Measurements from ENCODE around the gene C1QTNF7.

The C1QTNF7 gene

DNA sequence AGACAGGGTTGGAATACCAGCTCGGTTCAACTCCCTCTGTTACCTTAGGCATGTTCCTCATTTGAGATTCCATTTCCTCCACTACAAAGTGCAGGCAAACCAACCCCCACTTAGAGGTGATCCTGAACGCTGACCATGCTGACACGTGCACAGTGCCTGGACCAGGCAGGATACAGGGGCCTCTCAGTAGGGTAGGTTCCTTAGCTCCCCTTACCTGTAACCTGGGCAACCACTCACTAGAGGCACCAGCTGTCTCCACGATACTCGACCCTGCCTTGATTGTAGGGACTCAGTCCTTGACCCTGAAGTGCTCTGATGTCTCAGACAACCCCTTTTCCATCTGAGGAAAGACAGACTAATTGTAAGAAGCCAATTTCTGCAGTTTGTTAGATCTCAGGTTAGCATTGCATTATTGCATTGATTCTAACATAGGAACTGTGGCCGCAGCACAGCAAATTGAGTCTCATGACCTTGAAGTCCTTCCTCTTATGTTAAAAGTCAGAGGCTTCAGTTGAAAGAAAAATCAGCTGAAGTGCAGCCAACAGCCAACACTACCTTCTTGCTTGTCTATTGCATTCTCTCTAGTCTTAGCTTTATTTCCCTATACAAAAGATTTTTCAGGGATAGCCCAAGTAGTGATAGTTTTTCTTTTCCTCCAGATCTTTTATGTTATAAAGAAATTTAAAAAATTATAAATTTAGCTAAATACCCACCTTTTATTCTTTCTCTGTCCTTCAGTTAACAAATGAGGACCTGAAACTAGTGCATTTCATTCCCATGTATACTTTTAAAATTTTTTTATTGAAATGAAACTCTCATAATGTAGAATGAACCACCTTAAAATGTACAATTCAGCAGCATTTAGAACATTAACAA lies 11.2 kb upstream of the C1QTNF7 start:
- TF ChIP-seq, protein P1, sequence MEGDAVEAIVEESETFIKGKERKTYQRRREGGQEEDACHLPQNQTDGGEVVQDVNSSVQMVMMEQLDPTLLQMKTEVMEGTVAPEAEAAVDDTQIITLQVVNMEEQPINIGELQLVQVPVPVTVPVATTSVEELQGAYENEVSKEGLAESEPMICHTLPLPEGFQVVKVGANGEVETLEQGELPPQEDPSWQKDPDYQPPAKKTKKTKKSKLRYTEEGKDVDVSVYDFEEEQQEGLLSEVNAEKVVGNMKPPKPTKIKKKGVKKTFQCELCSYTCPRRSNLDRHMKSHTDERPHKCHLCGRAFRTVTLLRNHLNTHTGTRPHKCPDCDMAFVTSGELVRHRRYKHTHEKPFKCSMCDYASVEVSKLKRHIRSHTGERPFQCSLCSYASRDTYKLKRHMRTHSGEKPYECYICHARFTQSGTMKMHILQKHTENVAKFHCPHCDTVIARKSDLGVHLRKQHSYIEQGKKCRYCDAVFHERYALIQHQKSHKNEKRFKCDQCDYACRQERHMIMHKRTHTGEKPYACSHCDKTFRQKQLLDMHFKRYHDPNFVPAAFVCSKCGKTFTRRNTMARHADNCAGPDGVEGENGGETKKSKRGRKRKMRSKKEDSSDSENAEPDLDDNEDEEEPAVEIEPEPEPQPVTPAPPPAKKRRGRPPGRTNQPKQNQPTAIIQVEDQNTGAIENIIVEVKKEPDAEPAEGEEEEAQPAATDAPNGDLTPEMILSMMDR (IDR thresholded peaks at IDR 0.05; ENCODE audit: low read depth, low read length), result no peak
- no peaks in the 10 kb centered on the region; the same call in 1 of the 2 replicates for H3K27me3 ChIP-seq
- DNase-seq, result no peak
- no peak overlapping the region for H3K4me3 ChIP-seq (ENCODE audit: low read depth, low read length)
- H3K36me3 ChIP-seq, result no peaks in the 10 kb centered on the region
- H3K4me1 ChIP-seq, result no peaks in the 10 kb centered on the region
- H3K9me3 ChIP-seq, result no peaks in the 10 kb centered on the region

DNA sequence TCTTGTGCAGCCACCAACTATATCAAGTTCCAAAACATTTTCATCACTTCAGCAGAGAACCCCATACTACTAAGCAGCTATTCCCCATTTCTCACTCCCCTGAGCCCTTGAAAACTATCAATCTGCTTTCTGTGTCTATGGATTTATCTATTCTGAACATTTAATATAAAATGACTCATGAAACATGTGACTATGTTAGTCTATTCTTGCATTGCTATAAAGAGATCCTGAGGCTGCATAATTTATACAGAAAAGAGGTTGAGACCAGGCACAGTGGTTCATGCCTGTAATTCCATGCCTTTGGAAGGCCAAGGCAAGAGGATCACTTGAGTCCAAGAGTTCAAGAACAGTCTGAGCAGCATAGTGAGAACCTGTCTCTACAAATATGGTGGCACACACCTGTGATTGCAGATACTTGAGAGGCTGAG lies 10.6 kb upstream of the C1QTNF7 start:
- no peak for DNase-seq
- no peaks in the 10 kb centered on the region; the same call in 1 of the 2 replicates for H3K27me3 ChIP-seq
- TF ChIP-seq, protein P1 (IDR thresholded peaks at IDR 0.05; ENCODE audit: low read depth, low read length), result no peak
- no peaks in the 10 kb centered on the region for H3K4me1 ChIP-seq
- H3K9me3 ChIP-seq, result no peaks in the 10 kb centered on the region
- H3K4me3 ChIP-seq (ENCODE audit: low read depth, low read length), result no peak overlapping the region
- no peaks in the 10 kb centered on the region for H3K36me3 ChIP-seq

DNA sequence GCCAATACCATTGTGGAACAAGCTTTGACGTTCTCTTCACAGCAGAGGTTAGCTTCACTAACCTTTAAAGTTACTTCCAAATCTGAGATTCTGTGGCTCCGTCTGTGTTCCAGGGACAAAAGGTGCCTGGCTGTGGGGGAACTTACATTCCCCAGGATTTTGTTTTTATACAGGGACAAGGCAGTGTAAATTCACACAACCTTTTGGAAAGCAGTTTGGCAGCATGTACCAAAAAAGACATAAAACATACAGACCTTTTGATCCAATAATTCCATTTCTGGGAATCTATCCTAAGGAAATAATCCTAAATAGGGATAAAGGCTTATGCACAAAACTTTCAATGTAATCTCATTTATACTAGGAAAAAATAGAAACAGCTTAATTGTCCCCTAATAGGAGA lies 8.9 kb upstream of the C1QTNF7 start:
- Histone ChIP-seq H3K36me3 (no peaks in the 10 kb centered on the region), H3K4me3 (ENCODE audit: low read depth, low read length) (no peak overlapping the region), H3K27me3 (no peaks in the 10 kb centered on the region; the same call in 1 of the 2 replicates), H3K9me3 (no peaks in the 10 kb centered on the region), H3K4me1 (no peaks in the 10 kb centered on the region)
- TF ChIP-seq, protein P1 (IDR thresholded peaks at IDR 0.05; ENCODE audit: low read depth, low read length), result no peak
- DNase-seq, result no peak

DNA sequence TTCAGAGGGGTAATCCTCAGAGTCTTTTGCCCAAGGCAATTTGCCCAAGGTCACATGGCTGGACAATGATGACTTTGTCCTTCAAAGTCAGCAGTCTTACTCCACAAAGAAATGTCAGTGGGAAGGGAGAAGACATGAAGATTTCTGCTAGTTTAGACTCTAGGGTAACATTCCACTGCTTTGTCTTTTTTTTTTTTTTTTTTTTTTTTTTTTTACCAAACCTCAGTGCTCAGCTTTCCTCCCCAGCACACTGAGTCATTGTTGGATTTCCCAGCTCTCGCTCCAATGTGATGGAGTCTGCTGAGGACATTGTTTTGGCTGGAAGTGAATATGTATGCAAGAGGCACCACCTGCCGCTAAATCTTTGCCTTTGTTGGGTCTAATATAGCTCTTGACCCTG lies 7.2 kb upstream of the C1QTNF7 start:
- DNase-seq, result no peak
- H3K4me3 ChIP-seq (ENCODE audit: low read depth, low read length), result no peak overlapping the region
- H3K27me3 ChIP-seq, result no peaks in the 10 kb centered on the region; the same call in 1 of the 2 replicates
- H3K36me3 ChIP-seq, result no peaks in the 10 kb centered on the region
- TF ChIP-seq, protein P1 (IDR thresholded peaks at IDR 0.05; ENCODE audit: low read depth, low read length), result no peak
- H3K4me1 ChIP-seq, result no peaks in the 10 kb centered on the region
- H3K9me3 ChIP-seq, result no peaks in the 10 kb centered on the region

DNA sequence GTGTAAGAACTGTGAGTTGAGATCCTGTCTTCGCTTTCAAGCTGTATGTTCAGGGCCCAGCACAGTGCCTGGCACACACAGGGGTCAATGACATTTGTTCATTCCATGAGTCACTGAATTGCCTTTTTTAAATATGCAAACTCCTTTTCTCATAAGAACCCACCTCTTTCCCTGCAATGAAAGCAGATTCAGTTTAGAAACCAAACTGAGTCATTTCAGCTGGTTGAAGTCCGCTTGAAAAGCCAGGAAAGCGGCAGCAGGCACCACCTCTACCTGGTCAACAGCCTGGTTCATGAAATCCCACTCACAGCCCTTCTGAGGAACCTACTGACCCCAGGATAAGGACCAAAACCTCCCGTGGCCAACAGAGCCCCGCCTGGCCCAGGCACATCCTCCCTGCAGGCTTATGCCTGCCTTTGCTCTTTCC lies 4.5 kb upstream of the C1QTNF7 start:
- TF ChIP-seq, protein P1 (IDR thresholded peaks at IDR 0.05; ENCODE audit: low read depth, low read length), result no peak
- H3K4me1 ChIP-seq, result no peaks in the 10 kb centered on the region
- no peaks in the 10 kb centered on the region for H3K27me3 ChIP-seq
- H3K36me3 ChIP-seq, result no peaks in the 10 kb centered on the region
- no peak overlapping the region for H3K4me3 ChIP-seq (ENCODE audit: low read depth, low read length)
- H3K9me3 ChIP-seq, result no peaks in the 10 kb centered on the region
- no peak for DNase-seq

DNA sequence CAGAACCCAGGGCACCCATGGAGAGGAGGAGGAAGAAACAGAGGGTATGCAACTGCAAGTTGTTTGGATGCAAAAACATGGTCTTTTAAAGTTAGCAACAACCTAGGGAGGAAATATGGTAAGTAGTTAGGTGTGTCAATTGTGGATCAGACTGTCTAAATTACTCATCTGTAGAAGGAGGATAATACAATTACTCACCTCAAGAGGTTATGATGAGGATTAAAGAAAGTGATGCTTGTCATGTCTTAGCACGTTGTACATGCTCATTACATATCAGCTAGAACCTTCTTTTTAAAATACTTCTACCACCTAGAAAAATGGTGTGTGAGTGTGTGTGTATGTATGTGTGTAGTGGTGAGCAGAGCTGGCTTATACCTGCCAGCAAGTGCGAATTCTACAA lies 2.3 kb upstream of the C1QTNF7 start:
- no peak overlapping the region for H3K4me3 ChIP-seq (ENCODE audit: low read depth, low read length)
- no peaks in the 10 kb centered on the region for H3K9me3 ChIP-seq
- H3K27me3 ChIP-seq, result no peaks in the 10 kb centered on the region
- H3K4me1 ChIP-seq, result no peaks in the 10 kb centered on the region
- no peak for DNase-seq
- TF ChIP-seq, protein P1 (IDR thresholded peaks at IDR 0.05; ENCODE audit: low read depth, low read length), result no peak
- H3K36me3 ChIP-seq, result no peaks in the 10 kb centered on the region
